Measurements from ENCODE around the gene PATE1. TPM values are rescaled to one million over a fixed set of nuclear protein-coding genes. Genes with fewer than 3 reads are reported as not detected.

The PATE1 gene
- total RNA-seq, 1 experiment from 2014 or later = not detected

GRCh38 chr11:125777309-125777708 is 31.2 kb downstream of the PATE1 start:
- Histone ChIP-seq H3K27me3 (ENCODE audit: insufficient read depth, low read length) (peaks cover 39% of the 10 kb centered on the region), H3K36me3 (ENCODE audit: control insufficient read depth in 1 of 2, insufficient read depth in 2 of 2, low read length in 2 of 2) (no peaks in the 10 kb centered on the region), H3K9me3 (ENCODE audit: control insufficient read depth in 1 of 2, insufficient read depth in 1 of 2, low read depth in 1 of 2, low read length in 2 of 2) (no peaks in the 10 kb centered on the region), H3K4me1 (ENCODE audit: control insufficient read depth in 1 of 2, insufficient read depth in 2 of 2, low read length in 2 of 2) (no peaks in the 10 kb centered on the region), H3K9ac (ENCODE audit: low read length) (no peak overlapping the region), H3K27ac (ENCODE audit: low read depth, low read length) (no peak overlapping the region), H3K4me2 (ENCODE audit: low read length) (no peak overlapping the region), H3K4me3 (replicated peaks in 1 of 2; ENCODE audit: low read depth in 1 of 2, low read length in 2 of 2) (no peak overlapping the region), H2AFZ (ENCODE audit: low read depth, low read length, poor library complexity, severe bottlenecking) (no peak overlapping the region), H3K9me2 (ENCODE audit: insufficient read depth) (no peaks in the 10 kb centered on the region), H3K79me2 (ENCODE audit: insufficient read depth, low read length) (no peaks in the 10 kb centered on the region), H4K20me1 (ENCODE audit: insufficient read depth) (no peaks in the 10 kb centered on the region)
- RAD21 ChIA-PET (ENCODE audit: low non-redundant PET in 1 of 2, low total read pairs in 2 of 2, uncharacterized antibody in 2 of 2, unreplicated experiment in 2 of 2) = no interaction called here
- TF ChIP-seq TCF7L2 (IDR thresholded peaks at IDR 0.05; ENCODE audit: borderline replicate concordance, extremely low read depth, insufficient read depth, insufficient read length) = no peak
- no peak for TF ChIP-seq SRF (IDR thresholded peaks at IDR 0.05; ENCODE audit: low read depth)
- TF ChIP-seq POLR2A (IDR thresholded peaks at IDR 0.05; ENCODE audit: borderline replicate concordance, extremely low read depth, insufficient read depth, insufficient read length) = no peak
- TF ChIP-seq ZFX (IDR thresholded peaks at IDR 0.05) = no peak
- ATAC-seq = no peak
- POLR2A ChIA-PET = no interaction called here
- intact Hi-C loops (cut with micrococcal nuclease) = no loop called here
- CTCF ChIA-PET = no interaction called here
- no TSS peak for BruUV-seq (replicated peaks)
- DNase-seq (ENCODE audit: low read depth, low spot score) = no peak

- H3K27me3 ChIP-seq (ENCODE audit: insufficient read depth, low read length) = peaks cover 25% of the 10 kb centered on the region
- no peaks in the 10 kb centered on the region for H3K9me2 ChIP-seq (ENCODE audit: insufficient read depth)
- no peaks in the 10 kb centered on the region for H4K20me1 ChIP-seq (ENCODE audit: insufficient read depth)
- no peaks in the 10 kb centered on the region for H3K79me2 ChIP-seq (ENCODE audit: insufficient read depth, low read length)
- CTCF ChIA-PET = no interaction called here
- TF ChIP-seq MAX (IDR thresholded peaks at IDR 0.05) (no peak), ELF1 (IDR thresholded peaks at IDR 0.05; ENCODE audit: borderline replicate concordance, low read depth) (no peak)
- ATAC-seq (no peak), DNase-seq (ENCODE audit: low read depth, low spot score) (no peak)
- H3K9ac ChIP-seq (ENCODE audit: low read length) = no peak within 1 kb of the TSS
- no peak within 1 kb of the TSS for H2AFZ ChIP-seq (ENCODE audit: low read depth, low read length, poor library complexity, severe bottlenecking)
- no peak within 1 kb of the TSS for H3K27ac ChIP-seq (ENCODE audit: low read depth, low read length)
- POLR2A ChIA-PET = no interaction called here
- no peaks in the 10 kb centered on the region for H3K36me3 ChIP-seq (ENCODE audit: control insufficient read depth in 1 of 2, insufficient read depth in 2 of 2, low read length in 2 of 2)
- RAD21 ChIA-PET (ENCODE audit: low non-redundant PET in 1 of 2, low total read pairs in 2 of 2, uncharacterized antibody in 2 of 2, unreplicated experiment in 2 of 2) = no interaction called here
- no peak within 1 kb of the TSS for H3K4me3 ChIP-seq (replicated peaks in 1 of 2; ENCODE audit: low read depth in 1 of 2, low read length in 2 of 2)
- H3K4me1 ChIP-seq (ENCODE audit: control insufficient read depth in 1 of 2, insufficient read depth in 2 of 2, low read length in 2 of 2) = no peaks in the 10 kb centered on the region
- BruUV-seq (replicated peaks) = no TSS peak
- intact Hi-C loops (cut with micrococcal nuclease) = no loop called here
- H3K9me3 ChIP-seq (ENCODE audit: control insufficient read depth in 1 of 2, insufficient read depth in 1 of 2, low read depth in 1 of 2, low read length in 2 of 2) = no peaks in the 10 kb centered on the region
- H3K4me2 ChIP-seq (ENCODE audit: low read length) = no peak within 1 kb of the TSS
Measured at GRCh38 chr11:125778728-125779127, 32.6 kb downstream of the PATE1 start, which contains the start of gene PATE2. PATE2 (minus strand) TSS chr11:125778828; CDS start chr11:125778773, 55 bp downstream.

Measured in HCT116 (cell line).